SH-SY5Y (cell line): ENCODE data around the gene RHBDL3.

Experiments used
- GATA2 ChIP-seq: IDR thresholded peaks from 2 replicates; pipeline ENCODE4 v1.6.1; 2011; ENCODE audit warnings: mild to moderate bottlenecking, low read depth, low read length
- GATA3 ChIP-seq: IDR thresholded peaks from 2 replicates; pipeline ENCODE4 v1.6.1; 2011; ENCODE audit warnings: low read depth, mild to moderate bottlenecking, low read length, moderate library complexity

GRCh38 chr17:32315171-32315570 is 49.5 kb downstream of the RHBDL3 start:
- TF ChIP-seq GATA2 = no peak
- TF ChIP-seq GATA3 = no peak
